ENCODE results near the gene KLHL29. TPM values are rescaled to one million over a fixed set of nuclear protein-coding genes. Genes with fewer than 3 reads are reported as not detected.

KLHL29 gene
- polyA plus RNA-seq, 1 donor from 2014 or later = 42.4 TPM

GRCh38 chr2:23418056-23418455 lies 33.1 kb downstream of the KLHL29 start:
- Histone ChIP-seq H4K20me1 (ENCODE audit: insufficient read depth) (peaks cover 27% of the 10 kb centered on the region), H3K4me3 (ENCODE audit: low read length) (no peak overlapping the region), H3K9ac (ENCODE audit: low read length) (no peak overlapping the region), H3K27ac (ENCODE audit: low read length) (no peak overlapping the region), H3K79me2 (replicated peaks; ENCODE audit: insufficient read depth, low read length) (peaks cover 9% of the 10 kb centered on the region), H3K27me3 (ENCODE audit: insufficient read depth, low read depth, low read length) (no peaks in the 10 kb centered on the region), H3K9me3 (ENCODE audit: low read length) (no peaks in the 10 kb centered on the region), H2AFZ (ENCODE audit: low read depth, low read length) (no peak overlapping the region), H3K9me2 (ENCODE audit: insufficient read depth, low read length) (no peaks in the 10 kb centered on the region), H3F3A (ENCODE audit: insufficient read depth, low read length, poor library complexity, severe bottlenecking) (no peaks in the 10 kb centered on the region), H3K4me2 (ENCODE audit: low read length) (no peak overlapping the region), H3K36me3 (ENCODE audit: insufficient read depth, low read length) (no peaks in the 10 kb centered on the region)
- TF ChIP-seq POLR2AphosphoS5 (IDR thresholded peaks at IDR 0.05) (no peak), MXI1 (conservative IDR thresholded peaks at IDR 0.05; ENCODE audit: poor library complexity, severe bottlenecking) (no peak), RAD21 (conservative IDR thresholded peaks at IDR 0.05) (no peak), EZH2 (IDR thresholded peaks at IDR 0.05; ENCODE audit: borderline replicate concordance, insufficient read depth, low read length, poor library complexity, severe bottlenecking) (no peak), TAF1 (IDR thresholded peaks at IDR 0.05; ENCODE audit: low read depth) (no peak), CTCF (IDR thresholded peaks at IDR 0.05; ENCODE audit: poor library complexity, severe bottlenecking) (no peak), EP300 (conservative IDR thresholded peaks at IDR 0.05; ENCODE audit: poor library complexity, severe bottlenecking) (no peak), SMC3 (conservative IDR thresholded peaks at IDR 0.05; ENCODE audit: poor library complexity) (no peak)
- TF ChIP-seq, protein P1, sequence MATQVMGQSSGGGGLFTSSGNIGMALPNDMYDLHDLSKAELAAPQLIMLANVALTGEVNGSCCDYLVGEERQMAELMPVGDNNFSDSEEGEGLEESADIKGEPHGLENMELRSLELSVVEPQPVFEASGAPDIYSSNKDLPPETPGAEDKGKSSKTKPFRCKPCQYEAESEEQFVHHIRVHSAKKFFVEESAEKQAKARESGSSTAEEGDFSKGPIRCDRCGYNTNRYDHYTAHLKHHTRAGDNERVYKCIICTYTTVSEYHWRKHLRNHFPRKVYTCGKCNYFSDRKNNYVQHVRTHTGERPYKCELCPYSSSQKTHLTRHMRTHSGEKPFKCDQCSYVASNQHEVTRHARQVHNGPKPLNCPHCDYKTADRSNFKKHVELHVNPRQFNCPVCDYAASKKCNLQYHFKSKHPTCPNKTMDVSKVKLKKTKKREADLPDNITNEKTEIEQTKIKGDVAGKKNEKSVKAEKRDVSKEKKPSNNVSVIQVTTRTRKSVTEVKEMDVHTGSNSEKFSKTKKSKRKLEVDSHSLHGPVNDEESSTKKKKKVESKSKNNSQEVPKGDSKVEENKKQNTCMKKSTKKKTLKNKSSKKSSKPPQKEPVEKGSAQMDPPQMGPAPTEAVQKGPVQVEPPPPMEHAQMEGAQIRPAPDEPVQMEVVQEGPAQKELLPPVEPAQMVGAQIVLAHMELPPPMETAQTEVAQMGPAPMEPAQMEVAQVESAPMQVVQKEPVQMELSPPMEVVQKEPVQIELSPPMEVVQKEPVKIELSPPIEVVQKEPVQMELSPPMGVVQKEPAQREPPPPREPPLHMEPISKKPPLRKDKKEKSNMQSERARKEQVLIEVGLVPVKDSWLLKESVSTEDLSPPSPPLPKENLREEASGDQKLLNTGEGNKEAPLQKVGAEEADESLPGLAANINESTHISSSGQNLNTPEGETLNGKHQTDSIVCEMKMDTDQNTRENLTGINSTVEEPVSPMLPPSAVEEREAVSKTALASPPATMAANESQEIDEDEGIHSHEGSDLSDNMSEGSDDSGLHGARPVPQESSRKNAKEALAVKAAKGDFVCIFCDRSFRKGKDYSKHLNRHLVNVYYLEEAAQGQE (IDR thresholded peaks at IDR 0.05; ENCODE audit: borderline replicate concordance) = no peak

DNA sequence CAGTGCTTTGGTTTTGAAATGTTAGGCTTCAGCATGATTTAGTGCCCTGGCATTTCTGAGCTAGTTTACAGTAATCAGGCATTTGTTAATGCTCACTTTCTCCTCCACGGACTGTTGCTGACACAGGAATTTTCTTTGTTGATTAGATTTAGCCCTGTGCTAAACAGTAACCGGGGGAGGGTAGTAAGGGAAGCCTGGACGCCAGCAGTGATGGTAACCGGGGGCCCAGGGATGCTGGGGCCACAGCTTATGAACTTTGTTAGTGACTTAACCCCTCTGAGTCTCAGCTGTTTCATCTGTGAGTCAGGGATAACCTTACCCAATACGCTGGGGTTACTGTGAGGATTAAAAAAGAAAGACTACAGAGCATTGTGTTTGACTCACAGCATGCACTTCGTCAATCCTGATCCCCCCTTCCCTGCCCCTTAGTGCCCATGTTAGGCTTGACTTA lies 33.5 kb downstream of the KLHL29 start:
- H3K79me2 ChIP-seq (replicated peaks; ENCODE audit: insufficient read depth, low read length) = peaks cover 8% of the 10 kb centered on the region
- no peaks in the 10 kb centered on the region for H3K9me3 ChIP-seq (ENCODE audit: low read length)
- H3K27me3 ChIP-seq (ENCODE audit: insufficient read depth, low read depth, low read length) = no peaks in the 10 kb centered on the region
- H3K4me2 ChIP-seq (ENCODE audit: low read length) = no peak overlapping the region
- H3K27ac ChIP-seq (ENCODE audit: low read length) = no peak overlapping the region
- TF ChIP-seq RAD21 (conservative IDR thresholded peaks at IDR 0.05) = no peak
- no peak for TF ChIP-seq MXI1 (conservative IDR thresholded peaks at IDR 0.05; ENCODE audit: poor library complexity, severe bottlenecking)
- no peak for TF ChIP-seq CTCF (IDR thresholded peaks at IDR 0.05; ENCODE audit: poor library complexity, severe bottlenecking)
- no peak for TF ChIP-seq EZH2 (IDR thresholded peaks at IDR 0.05; ENCODE audit: borderline replicate concordance, insufficient read depth, low read length, poor library complexity, severe bottlenecking)
- TF ChIP-seq, protein P1 (IDR thresholded peaks at IDR 0.05; ENCODE audit: borderline replicate concordance) = no peak
- no peak for TF ChIP-seq EP300 (conservative IDR thresholded peaks at IDR 0.05; ENCODE audit: poor library complexity, severe bottlenecking)
- TF ChIP-seq POLR2AphosphoS5 (IDR thresholded peaks at IDR 0.05) = no peak
- no peak for TF ChIP-seq SMC3 (conservative IDR thresholded peaks at IDR 0.05; ENCODE audit: poor library complexity)
- TF ChIP-seq TAF1 (IDR thresholded peaks at IDR 0.05; ENCODE audit: low read depth) = no peak
- H4K20me1 ChIP-seq (ENCODE audit: insufficient read depth) = peaks cover 27% of the 10 kb centered on the region
- no peaks in the 10 kb centered on the region for H3F3A ChIP-seq (ENCODE audit: insufficient read depth, low read length, poor library complexity, severe bottlenecking)
- no peaks in the 10 kb centered on the region for H3K36me3 ChIP-seq (ENCODE audit: insufficient read depth, low read length)
- H2AFZ ChIP-seq (ENCODE audit: low read depth, low read length) = no peak overlapping the region
- no peaks in the 10 kb centered on the region for H3K9me2 ChIP-seq (ENCODE audit: insufficient read depth, low read length)
- no peak overlapping the region for H3K9ac ChIP-seq (ENCODE audit: low read length)
- no peak overlapping the region for H3K4me3 ChIP-seq (ENCODE audit: low read length)
